Measurements from ENCODE around the gene NEUROG1. TPM values are rescaled to one million over a fixed set of nuclear protein-coding genes. Genes with fewer than 3 reads are reported as not detected.

NEUROG1 gene
- total and polyA plus RNA-seq, 10 of the 15 experiments (the other 5 are each of a cell fraction or from before 2014, with no cell fraction given): not detected

GRCh38 chr5:135491552-135492318 lies 44.0 kb downstream of the NEUROG1 start (continued):
- no peak for TF ChIP-seq CTCF (IDR thresholded peaks at IDR 0.05 in 2 of 3, conservative IDR thresholded peaks at IDR 0.05 in 1 of 3; ENCODE audit: control insufficient read depth in 2 of 3, extremely low read depth in 1 of 3, insufficient read depth in 1 of 3, low read depth in 3 of 3, low read length in 3 of 3)
- TF ChIP-seq USF1 (IDR thresholded peaks at IDR 0.05; ENCODE audit: borderline replicate concordance, extremely low read length, insufficient read depth, low read depth, low read length): no peak

- no peak overlapping the region for H2AFZ ChIP-seq (ENCODE audit: control insufficient read depth, low read depth, low read length)
- TF ChIP-seq CHD4 (IDR thresholded peaks at IDR 0.05) (no peak), HDAC6 (IDR thresholded peaks at IDR 0.05; ENCODE audit: unreplicated experiment) (no peak), IRF5 (IDR thresholded peaks at IDR 0.05; ENCODE audit: borderline replicate concordance) (no peak), BCLAF1 (IDR thresholded peaks at IDR 0.05) (no peak), MAX (IDR thresholded peaks at IDR 0.05; ENCODE audit: low read depth, low read length) (no peak), JUNB (IDR thresholded peaks at IDR 0.05) (no peak), RELB (IDR thresholded peaks at IDR 0.05; ENCODE audit: low read depth) (no peak), LARP7 (IDR thresholded peaks at IDR 0.05) (no peak), RB1 (IDR thresholded peaks at IDR 0.05; ENCODE audit: borderline replicate concordance) (no peak), GATAD2B (conservative IDR thresholded peaks at IDR 0.05; ENCODE audit: low read depth) (no peak)
These were observed 44.7 kb downstream of the NEUROG1 start for GRCh38 chr5:135491038-135491551.

More at GRCh38 chr5:135491038-135491551, 44.7 kb downstream of the NEUROG1 start:
- ChIA-PET POLR2A (no interaction called here), RAD21 (ENCODE audit: unreplicated experiment) (no interaction called here), SMC1A (ENCODE audit: uncharacterized antibody, unreplicated experiment) (no interaction called here), CTCF (no interaction called here)
- WGBS (ENCODE audit: insufficient coverage, insufficient replicate concordance, low lambda C conversion rate, missing lambda C conversion rate): 29% methylated on average over 14 of the region's 14 CpGs
- H3K4me2 ChIP-seq (ENCODE audit: control insufficient read depth, insufficient read depth): no peak overlapping the region
- no peaks in the 10 kb centered on the region for H3K36me3 ChIP-seq (ENCODE audit: control insufficient read depth in 2 of 2, insufficient read depth in 2 of 2, low read length in 1 of 2)
- no peaks in the 10 kb centered on the region for H3K79me2 ChIP-seq (ENCODE audit: control insufficient read depth, insufficient read depth, low read length)
- no peaks in the 10 kb centered on the region; the same call in 1 of the 2 replicates for H4K20me1 ChIP-seq (ENCODE audit: control insufficient read depth, insufficient read depth)
- H3K27ac ChIP-seq (ENCODE audit: control insufficient read depth, insufficient read depth): no peak overlapping the region
- no peak overlapping the region for H3K9ac ChIP-seq (ENCODE audit: control insufficient read depth, insufficient read depth, low read length)
- no peak for ATAC-seq
- peaks cover 10 to 20% of the 10 kb centered on the region in 2 experiments; a peak in 3 of 4 replicates for H3K27me3 ChIP-seq (replicated peaks in 1 of 2; ENCODE audit: control insufficient read depth in 2 of 2, insufficient read depth in 2 of 2, low read length in 1 of 2)
- no TSS peak for BruUV-seq (replicated peaks)
- FAIRE-seq: no peak
- no peaks in the 10 kb centered on the region for H3K4me1 ChIP-seq (ENCODE audit: control insufficient read depth, insufficient read depth, low read length)
- no peak for DNase-seq (ENCODE audit: low read depth, low spot score)
- no peak overlapping the region for H3K4me3 ChIP-seq
- no peaks in the 10 kb centered on the region for H3K9me3 ChIP-seq (replicated peaks; ENCODE audit: control insufficient read depth, insufficient read depth, low read length)
- in situ Hi-C loops (cut with MboI) (no loop called here), intact Hi-C loops (cut with micrococcal nuclease; ENCODE audit: unreplicated experiment) (no loop called here)

Data from GM12878 (cell line).